ENCODE data around the gene UNC80.

Gene UNC80

DNA sequence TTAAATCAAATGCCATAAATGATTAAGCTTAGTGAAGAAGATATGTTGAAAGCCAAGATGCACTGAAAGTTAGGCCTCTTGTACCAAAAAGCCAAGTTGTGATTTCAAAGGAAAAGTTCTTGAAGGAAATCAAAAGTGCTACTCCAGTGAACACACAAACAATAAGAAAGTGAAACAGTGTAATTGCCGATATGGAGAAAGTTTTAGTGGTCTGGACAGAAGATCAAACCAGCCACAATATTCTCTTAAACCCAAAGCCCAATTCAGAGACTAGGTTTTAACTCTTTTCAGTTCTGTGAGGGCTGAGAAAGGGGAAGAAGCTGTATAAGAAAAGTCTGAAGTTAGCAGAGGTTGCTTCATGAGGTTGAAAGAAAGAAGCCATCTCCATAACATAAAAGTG is 129.0 kb downstream of the UNC80 start:
- H3K4me3 ChIP-seq (ENCODE audit: low read depth, low read length), result no peak overlapping the region
- TF ChIP-seq, protein P1, sequence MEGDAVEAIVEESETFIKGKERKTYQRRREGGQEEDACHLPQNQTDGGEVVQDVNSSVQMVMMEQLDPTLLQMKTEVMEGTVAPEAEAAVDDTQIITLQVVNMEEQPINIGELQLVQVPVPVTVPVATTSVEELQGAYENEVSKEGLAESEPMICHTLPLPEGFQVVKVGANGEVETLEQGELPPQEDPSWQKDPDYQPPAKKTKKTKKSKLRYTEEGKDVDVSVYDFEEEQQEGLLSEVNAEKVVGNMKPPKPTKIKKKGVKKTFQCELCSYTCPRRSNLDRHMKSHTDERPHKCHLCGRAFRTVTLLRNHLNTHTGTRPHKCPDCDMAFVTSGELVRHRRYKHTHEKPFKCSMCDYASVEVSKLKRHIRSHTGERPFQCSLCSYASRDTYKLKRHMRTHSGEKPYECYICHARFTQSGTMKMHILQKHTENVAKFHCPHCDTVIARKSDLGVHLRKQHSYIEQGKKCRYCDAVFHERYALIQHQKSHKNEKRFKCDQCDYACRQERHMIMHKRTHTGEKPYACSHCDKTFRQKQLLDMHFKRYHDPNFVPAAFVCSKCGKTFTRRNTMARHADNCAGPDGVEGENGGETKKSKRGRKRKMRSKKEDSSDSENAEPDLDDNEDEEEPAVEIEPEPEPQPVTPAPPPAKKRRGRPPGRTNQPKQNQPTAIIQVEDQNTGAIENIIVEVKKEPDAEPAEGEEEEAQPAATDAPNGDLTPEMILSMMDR (IDR thresholded peaks at IDR 0.05; ENCODE audit: control insufficient read depth, extremely low read depth, insufficient read depth), result no peak
- DNase-seq (ENCODE audit: low read depth), result no peak

DNA sequence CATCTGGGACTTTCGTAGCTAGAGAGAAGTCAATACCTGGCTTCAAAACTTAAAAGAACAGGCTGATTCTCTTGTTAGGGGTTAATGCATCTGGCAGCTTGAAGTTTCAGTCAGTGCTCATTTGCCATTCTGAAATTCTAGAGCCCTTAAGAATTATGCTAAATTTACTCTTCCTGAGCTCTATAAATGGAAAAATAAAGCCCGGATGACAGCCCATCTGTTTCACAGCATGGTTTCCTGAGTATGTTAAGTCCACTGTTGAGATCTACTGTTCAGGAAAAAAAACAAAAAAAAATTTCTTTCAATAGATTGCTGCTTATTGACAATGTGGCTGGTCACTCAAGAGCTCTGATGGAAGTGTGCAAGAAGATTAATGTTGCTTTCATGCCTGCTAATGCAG is 129.5 kb downstream of the UNC80 start:
- TF ChIP-seq, protein P1 (IDR thresholded peaks at IDR 0.05; ENCODE audit: control insufficient read depth, extremely low read depth, insufficient read depth), result no peak
- no peak overlapping the region for H3K4me3 ChIP-seq (ENCODE audit: low read depth, low read length)
- no peak for DNase-seq (ENCODE audit: low read depth)

DNA sequence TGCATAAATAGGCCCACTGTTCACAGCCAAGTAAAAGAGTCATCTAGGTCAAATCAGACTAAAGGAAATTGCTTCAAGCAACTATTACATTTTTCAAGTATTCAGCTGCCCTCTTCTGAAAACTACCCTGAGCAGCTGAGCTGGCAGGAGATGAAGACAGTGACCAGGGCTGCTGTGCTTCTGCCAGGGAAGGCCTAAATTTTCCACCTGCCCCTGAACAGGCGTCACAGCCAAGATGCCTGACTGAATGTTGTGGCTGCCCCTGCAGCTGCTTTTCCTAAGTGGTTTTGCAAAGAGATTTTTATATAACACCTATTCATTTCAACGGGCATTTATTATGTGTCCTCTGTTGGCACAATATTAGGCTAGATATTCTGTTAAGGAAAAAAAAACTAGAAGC is 134.1 kb downstream of the UNC80 start:
- H3K4me3 ChIP-seq (ENCODE audit: low read depth, low read length), result no peak overlapping the region

DNA sequence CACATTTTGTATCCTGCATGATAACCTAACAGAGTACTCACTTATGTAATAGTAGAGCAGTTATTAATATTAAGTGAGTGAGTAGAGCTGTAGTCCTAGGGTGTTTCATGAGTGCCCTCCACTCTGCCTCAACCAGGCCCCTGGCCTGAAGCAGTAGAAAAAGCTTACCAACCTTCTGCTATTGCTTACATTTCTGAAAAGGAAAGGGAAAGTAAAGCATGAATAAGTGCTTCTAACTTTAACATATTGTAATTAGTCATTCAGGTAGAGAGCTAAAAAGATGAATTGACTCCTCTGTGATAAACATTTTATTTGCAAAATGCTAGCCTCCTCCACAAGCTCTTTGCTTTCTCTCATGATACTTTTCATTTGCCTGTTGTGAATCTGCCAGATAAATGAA is 136.1 kb downstream of the UNC80 start:
- H3K4me3 ChIP-seq (ENCODE audit: low read depth, low read length), result no peak overlapping the region
- DNase-seq (ENCODE audit: low read depth), result no peak
- TF ChIP-seq, protein P1 (IDR thresholded peaks at IDR 0.05; ENCODE audit: control insufficient read depth, extremely low read depth, insufficient read depth), result no peak

More for the DNA sequence above, 134.1 kb downstream of the UNC80 start:
- no peak for DNase-seq (ENCODE audit: low read depth)
- TF ChIP-seq, protein P1 (IDR thresholded peaks at IDR 0.05; ENCODE audit: control insufficient read depth, extremely low read depth, insufficient read depth), result no peak

DNA sequence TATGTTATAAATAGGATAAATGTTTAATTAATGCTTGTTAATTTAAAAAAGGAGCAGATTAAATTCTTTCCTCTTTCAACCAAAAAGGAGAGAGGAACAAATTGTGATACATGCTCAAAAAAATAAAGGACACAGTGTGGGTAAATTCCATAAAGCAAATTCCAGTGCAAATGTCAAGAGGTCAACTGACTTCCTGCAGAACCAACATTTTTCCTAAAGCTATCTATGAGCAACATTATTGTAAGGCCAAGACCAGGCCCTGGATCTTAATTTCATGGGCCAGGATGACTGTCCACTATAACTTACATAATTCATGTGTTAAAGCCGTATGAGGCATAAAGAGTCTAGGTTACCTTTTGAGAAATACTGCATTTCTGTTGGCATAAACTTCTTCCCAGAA is 136.9 kb downstream of the UNC80 start:
- no peak overlapping the region for H3K4me3 ChIP-seq (ENCODE audit: low read depth, low read length)
- TF ChIP-seq, protein P1 (IDR thresholded peaks at IDR 0.05; ENCODE audit: control insufficient read depth, extremely low read depth, insufficient read depth), result no peak
- no peak for DNase-seq (ENCODE audit: low read depth)

DNA sequence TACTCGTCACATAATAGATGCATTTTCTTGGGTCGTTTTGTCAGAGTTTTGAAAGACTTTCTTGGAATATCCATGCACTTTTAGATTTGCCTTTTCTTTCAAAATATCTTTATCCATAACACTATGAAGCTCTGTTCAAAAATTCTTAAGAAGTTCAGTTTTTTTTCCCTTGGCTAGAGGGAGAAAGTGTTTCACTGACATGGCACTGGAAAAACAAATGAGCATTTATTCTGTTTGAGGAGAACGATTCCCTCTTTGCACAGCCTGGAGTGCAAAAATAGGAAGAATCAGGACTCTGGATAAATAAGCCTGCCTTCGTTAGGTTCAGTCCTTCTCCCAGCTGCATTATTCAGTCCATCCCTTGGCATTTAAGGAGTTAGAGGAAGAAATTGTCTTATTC is 139.9 kb downstream of the UNC80 start:
- no peak overlapping the region for H3K4me3 ChIP-seq (ENCODE audit: low read depth, low read length)
- TF ChIP-seq, protein P1 (IDR thresholded peaks at IDR 0.05; ENCODE audit: control insufficient read depth, extremely low read depth, insufficient read depth), result no peak
- no peak for DNase-seq (ENCODE audit: low read depth)

DNA sequence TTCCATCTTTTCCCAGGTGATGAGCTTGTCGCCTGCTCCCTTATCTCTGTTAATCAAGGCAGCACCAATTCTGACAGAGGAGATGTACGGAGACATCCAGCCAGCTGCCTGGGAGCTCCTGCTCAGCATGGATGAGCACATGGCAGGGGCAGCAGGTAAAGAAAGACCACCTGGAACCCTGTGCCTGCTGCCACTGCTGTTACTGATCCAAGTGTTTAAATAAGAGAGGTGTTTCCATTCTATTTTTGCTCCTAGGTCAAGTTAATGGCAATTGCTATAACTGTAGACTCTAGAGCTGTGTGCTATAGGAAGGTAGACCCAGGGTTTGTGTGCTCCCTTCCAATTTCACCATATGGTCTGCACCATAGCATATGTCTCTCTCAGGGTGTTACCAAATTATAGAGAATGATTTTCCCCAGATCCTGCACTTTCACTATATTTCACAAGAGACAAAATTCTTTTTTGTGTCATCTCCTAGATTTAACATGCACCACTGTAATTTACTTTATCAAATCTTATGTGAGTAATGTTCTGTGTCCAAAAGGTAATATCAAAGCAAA is 142.2 kb downstream of the UNC80 start:
- TF ChIP-seq, protein P1 (IDR thresholded peaks at IDR 0.05; ENCODE audit: control insufficient read depth, extremely low read depth, insufficient read depth), result no peak
- DNase-seq (ENCODE audit: low read depth), result no peak
- H3K4me3 ChIP-seq (ENCODE audit: low read depth, low read length), result no peak overlapping the region

All from LNCaP clone FGC (cell line).